Vagina (tissue), 2 donors: ENCODE measurements around the gene PLAU.
"Not testable (repeated sequence)": the region's sequence is repeated elsewhere in the genome, so short reads cannot be mapped to it uniquely, and the experiment has no call there.

Experiments
- POLR2A ChIP-seq, 2 donors: fragments of 450-650 bp; IDR thresholded peaks; one replicate each; pipeline ENCODE4 v1.6.1; 2017; ENCODE audit warnings: antibody characterized with exemption in 2 of 2, mild to moderate bottlenecking in 2 of 2, moderate library complexity in 2 of 2
- TF ChIP-seq, protein P1 (sequence below), 3 experiments: fragments of 450-650 bp in 2 of 3; fragments of 200-600 bp in 1 of 3; sonication (generic) in 1 of 3; IDR thresholded peaks; one replicate each; pipeline ENCODE4 v1.5.1; 2017 to 2019; ENCODE audit warnings: antibody characterized with exemption in 3 of 3, mild to moderate bottlenecking in 2 of 3, moderate library complexity in 2 of 3

DNA sequence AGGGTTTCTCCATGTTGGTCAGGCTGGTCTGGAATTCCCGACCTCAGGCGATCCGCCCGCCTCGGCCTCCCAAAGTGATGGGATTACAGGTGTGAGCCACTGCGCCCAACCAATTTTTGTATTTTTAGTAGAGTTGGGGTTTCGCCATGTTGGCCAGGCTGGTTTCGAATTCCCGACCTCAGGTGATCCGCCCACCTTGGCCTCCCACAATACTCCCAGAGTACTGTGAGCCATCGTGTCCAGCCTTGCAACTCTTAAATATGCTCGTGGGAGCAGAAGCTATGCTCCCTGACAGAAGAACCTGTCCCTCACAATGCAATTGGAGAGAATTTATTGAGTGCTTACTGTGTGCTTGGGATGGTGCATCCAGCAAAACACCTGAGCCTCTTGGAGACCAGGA lies 52.6 kb downstream of the PLAU start:
- TF ChIP-seq POLR2A (IDR thresholded peaks at IDR 0.05), result not testable (repeated sequence)
- TF ChIP-seq, protein P1, sequence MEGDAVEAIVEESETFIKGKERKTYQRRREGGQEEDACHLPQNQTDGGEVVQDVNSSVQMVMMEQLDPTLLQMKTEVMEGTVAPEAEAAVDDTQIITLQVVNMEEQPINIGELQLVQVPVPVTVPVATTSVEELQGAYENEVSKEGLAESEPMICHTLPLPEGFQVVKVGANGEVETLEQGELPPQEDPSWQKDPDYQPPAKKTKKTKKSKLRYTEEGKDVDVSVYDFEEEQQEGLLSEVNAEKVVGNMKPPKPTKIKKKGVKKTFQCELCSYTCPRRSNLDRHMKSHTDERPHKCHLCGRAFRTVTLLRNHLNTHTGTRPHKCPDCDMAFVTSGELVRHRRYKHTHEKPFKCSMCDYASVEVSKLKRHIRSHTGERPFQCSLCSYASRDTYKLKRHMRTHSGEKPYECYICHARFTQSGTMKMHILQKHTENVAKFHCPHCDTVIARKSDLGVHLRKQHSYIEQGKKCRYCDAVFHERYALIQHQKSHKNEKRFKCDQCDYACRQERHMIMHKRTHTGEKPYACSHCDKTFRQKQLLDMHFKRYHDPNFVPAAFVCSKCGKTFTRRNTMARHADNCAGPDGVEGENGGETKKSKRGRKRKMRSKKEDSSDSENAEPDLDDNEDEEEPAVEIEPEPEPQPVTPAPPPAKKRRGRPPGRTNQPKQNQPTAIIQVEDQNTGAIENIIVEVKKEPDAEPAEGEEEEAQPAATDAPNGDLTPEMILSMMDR (IDR thresholded peaks at IDR 0.05), result not testable (repeated sequence)
